WTC11 (cell line): ENCODE measurements around the gene AAGAB.

Experiments
- E2F1 ChIP-seq: sonication (generic); formaldehyde crosslinking; IDR thresholded peaks from 2 replicates; pipeline ENCODE4 v1.8.0; 2022; ENCODE audit warnings: mild to moderate bottlenecking, missing genetic modification reagents
- ESRRA ChIP-seq: sonication (generic); formaldehyde crosslinking; IDR thresholded peaks from 2 replicates; pipeline ENCODE4 v1.8.1; 2022; ENCODE audit warnings: mild to moderate bottlenecking, missing genetic modification reagents, borderline replicate concordance
- ETV6 ChIP-seq: sonication (generic); formaldehyde crosslinking; IDR thresholded peaks from 2 replicates; pipeline ENCODE4 v1.8.1; 2022; ENCODE audit warnings: mild to moderate bottlenecking, missing genetic modification reagents
- MLX ChIP-seq: sonication (generic); formaldehyde crosslinking; IDR thresholded peaks from 2 replicates; pipeline ENCODE4 v1.8.1; 2023; ENCODE audit warnings: mild to moderate bottlenecking, missing genetic modification reagents, moderate library complexity
- NFYB ChIP-seq: sonication (generic); formaldehyde crosslinking; conservative IDR thresholded peaks from 2 replicates; pipeline ENCODE4 v1.8.0; 2022; ENCODE audit warnings: low read depth, missing genetic modification reagents
- NR1H2 ChIP-seq: sonication (generic); formaldehyde crosslinking; IDR thresholded peaks from 2 replicates; pipeline ENCODE4 v1.9.0; 2021; ENCODE audit warnings: mild to moderate bottlenecking, moderate library complexity, missing genetic modification reagents
- RORB ChIP-seq: fragments of 250-450 bp; sonication (Bioruptor Pico); IDR thresholded peaks from 2 replicates; pipeline ENCODE4 v1.9.0; 2021; ENCODE audit warnings: mild to moderate bottlenecking
- SMAD4 ChIP-seq: sonication (generic); formaldehyde crosslinking; IDR thresholded peaks from 2 replicates; pipeline ENCODE4 v1.8.0; 2022; ENCODE audit warnings: mild to moderate bottlenecking, missing genetic modification reagents
- SOX15 ChIP-seq: fragments of 250-450 bp; sonication (Bioruptor Pico); IDR thresholded peaks from 2 replicates; pipeline ENCODE4 v1.9.0; 2021; ENCODE audit warnings: mild to moderate bottlenecking
- SP1 ChIP-seq: sonication (generic); formaldehyde crosslinking; conservative IDR thresholded peaks from 2 replicates; pipeline ENCODE4 v1.8.1; 2022; ENCODE audit warnings: missing genetic modification reagents
- TF ChIP-seq, protein P1 (sequence below): sonication (generic); formaldehyde crosslinking; IDR thresholded peaks from 2 replicates; pipeline ENCODE4 v1.8.1; 2023; ENCODE audit warnings: mild to moderate bottlenecking, missing genetic modification reagents, borderline replicate concordance
- TF ChIP-seq, protein P2 (sequence below): fragments of 200-600 bp; IDR thresholded peaks from 2 replicates; pipeline ENCODE4 v1.8.0; 2022; ENCODE audit warnings: antibody characterized with exemption
- TF ChIP-seq, protein P3 (sequence below): fragments of 250-450 bp; sonication (Bioruptor Pico); IDR thresholded peaks from 2 replicates; pipeline ENCODE4 v1.8.0; 2021; ENCODE audit warnings: mild to moderate bottlenecking

DNA sequence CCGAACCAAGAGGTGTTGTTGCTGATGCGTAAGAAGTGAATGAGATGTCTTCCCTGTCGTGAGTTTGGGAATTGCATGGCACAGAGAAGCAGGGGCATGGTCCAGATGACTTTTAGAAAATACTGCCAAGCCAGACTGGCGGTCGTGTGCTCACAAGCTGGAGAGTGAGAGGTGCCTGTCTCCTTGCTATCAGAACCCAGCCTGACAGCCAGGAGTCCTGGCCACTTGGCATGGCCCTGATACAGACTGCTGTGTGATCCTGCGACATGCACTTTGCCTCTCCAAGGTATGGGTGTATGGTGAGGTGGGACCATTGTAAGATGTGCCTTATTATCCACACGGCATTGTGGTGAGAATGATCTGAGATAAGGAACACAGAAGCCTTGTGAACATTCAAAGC is 96.1 kb downstream of the AAGAB start:
- TF ChIP-seq RORB (CRISPR knock-in tag), result no peak
- no peak for TF ChIP-seq NR1H2 (CRISPR knock-in tag)
- no peak for TF ChIP-seq NFYB (CRISPR knock-in tag)
- TF ChIP-seq, protein P1, sequence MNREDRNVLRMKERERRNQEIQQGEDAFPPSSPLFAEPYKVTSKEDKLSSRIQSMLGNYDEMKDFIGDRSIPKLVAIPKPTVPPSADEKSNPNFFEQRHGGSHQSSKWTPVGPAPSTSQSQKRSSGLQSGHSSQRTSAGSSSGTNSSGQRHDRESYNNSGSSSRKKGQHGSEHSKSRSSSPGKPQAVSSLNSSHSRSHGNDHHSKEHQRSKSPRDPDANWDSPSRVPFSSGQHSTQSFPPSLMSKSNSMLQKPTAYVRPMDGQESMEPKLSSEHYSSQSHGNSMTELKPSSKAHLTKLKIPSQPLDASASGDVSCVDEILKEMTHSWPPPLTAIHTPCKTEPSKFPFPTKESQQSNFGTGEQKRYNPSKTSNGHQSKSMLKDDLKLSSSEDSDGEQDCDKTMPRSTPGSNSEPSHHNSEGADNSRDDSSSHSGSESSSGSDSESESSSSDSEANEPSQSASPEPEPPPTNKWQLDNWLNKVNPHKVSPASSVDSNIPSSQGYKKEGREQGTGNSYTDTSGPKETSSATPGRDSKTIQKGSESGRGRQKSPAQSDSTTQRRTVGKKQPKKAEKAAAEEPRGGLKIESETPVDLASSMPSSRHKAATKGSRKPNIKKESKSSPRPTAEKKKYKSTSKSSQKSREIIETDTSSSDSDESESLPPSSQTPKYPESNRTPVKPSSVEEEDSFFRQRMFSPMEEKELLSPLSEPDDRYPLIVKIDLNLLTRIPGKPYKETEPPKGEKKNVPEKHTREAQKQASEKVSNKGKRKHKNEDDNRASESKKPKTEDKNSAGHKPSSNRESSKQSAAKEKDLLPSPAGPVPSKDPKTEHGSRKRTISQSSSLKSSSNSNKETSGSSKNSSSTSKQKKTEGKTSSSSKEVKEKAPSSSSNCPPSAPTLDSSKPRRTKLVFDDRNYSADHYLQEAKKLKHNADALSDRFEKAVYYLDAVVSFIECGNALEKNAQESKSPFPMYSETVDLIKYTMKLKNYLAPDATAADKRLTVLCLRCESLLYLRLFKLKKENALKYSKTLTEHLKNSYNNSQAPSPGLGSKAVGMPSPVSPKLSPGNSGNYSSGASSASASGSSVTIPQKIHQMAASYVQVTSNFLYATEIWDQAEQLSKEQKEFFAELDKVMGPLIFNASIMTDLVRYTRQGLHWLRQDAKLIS (CRISPR knock-in tag), result no peak
- TF ChIP-seq, protein P2, sequence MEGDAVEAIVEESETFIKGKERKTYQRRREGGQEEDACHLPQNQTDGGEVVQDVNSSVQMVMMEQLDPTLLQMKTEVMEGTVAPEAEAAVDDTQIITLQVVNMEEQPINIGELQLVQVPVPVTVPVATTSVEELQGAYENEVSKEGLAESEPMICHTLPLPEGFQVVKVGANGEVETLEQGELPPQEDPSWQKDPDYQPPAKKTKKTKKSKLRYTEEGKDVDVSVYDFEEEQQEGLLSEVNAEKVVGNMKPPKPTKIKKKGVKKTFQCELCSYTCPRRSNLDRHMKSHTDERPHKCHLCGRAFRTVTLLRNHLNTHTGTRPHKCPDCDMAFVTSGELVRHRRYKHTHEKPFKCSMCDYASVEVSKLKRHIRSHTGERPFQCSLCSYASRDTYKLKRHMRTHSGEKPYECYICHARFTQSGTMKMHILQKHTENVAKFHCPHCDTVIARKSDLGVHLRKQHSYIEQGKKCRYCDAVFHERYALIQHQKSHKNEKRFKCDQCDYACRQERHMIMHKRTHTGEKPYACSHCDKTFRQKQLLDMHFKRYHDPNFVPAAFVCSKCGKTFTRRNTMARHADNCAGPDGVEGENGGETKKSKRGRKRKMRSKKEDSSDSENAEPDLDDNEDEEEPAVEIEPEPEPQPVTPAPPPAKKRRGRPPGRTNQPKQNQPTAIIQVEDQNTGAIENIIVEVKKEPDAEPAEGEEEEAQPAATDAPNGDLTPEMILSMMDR, result no peak
- no peak for TF ChIP-seq ESRRA
- no peak for TF ChIP-seq E2F1 (CRISPR knock-in tag)
- TF ChIP-seq SMAD4 (CRISPR knock-in tag), result no peak
- no peak for TF ChIP-seq SP1 (CRISPR knock-in tag)
- TF ChIP-seq SOX15 (CRISPR knock-in tag), result no peak
- no peak for TF ChIP-seq ETV6 (CRISPR knock-in tag)
- TF ChIP-seq, protein P3, sequence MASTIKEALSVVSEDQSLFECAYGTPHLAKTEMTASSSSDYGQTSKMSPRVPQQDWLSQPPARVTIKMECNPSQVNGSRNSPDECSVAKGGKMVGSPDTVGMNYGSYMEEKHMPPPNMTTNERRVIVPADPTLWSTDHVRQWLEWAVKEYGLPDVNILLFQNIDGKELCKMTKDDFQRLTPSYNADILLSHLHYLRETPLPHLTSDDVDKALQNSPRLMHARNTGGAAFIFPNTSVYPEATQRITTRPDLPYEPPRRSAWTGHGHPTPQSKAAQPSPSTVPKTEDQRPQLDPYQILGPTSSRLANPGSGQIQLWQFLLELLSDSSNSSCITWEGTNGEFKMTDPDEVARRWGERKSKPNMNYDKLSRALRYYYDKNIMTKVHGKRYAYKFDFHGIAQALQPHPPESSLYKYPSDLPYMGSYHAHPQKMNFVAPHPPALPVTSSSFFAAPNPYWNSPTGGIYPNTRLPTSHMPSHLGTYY (CRISPR knock-in tag), result no peak
- TF ChIP-seq MLX, result no peak
